A549 (cell line): ENCODE data around the gene CCNG2. TPM values are rescaled to one million over a fixed set of nuclear protein-coding genes. Genes with fewer than 3 reads are reported as not detected.

Source experiments
- ATAC-seq, 2 experiments: fragments of 200-7000 bp in 1 of 2; fragments of >200 bp in 1 of 2; cut with Nextera tagmentation in 1 of 2; cut with Tn5 transposase in 1 of 2; 3 replicates each; pipeline versions ENCODE4 v1.8.0 to v1.9.1; 2018 to 2020; ENCODE audit warnings: mild to moderate bottlenecking in 1 of 2, moderate library complexity in 1 of 2
- CTCF ChIA-PET: fragments of 300-600 bp; sonication (Branson Sonifier 250); formaldehyde crosslinking; extraction: SDS; loops from one replicate; lab custom pipeline; 2021; ENCODE audit warnings: antibody characterized with exemption, inconsistent platforms; lab: Yijun Ruan, JAX
- POLR2A ChIA-PET: fragments of 350-600 bp; formaldehyde crosslinking; extraction: SDS; loops from one replicate; lab custom pipeline; 2021; ENCODE audit warnings: antibody characterized with exemption, inconsistent platforms; lab: Yijun Ruan, JAX
- DNase-seq, 2 experiments: peaks; one replicate each; pipeline versions ENCODE4 v3.0.0 to v3.0.0-alpha.2; 2011 to 2016; ENCODE audit warnings: low read depth in 1 of 2, low spot score in 1 of 2
- FAIRE-seq: peaks from 2 replicates; lab custom pipeline; 2011; peaks lifted over from hg19 to GRCh38; lab: Jason Lieb, UNC
- H3K27ac ChIP-seq, 2 experiments: fragments of >200 bp; sonication (Bioruptor Twin); formaldehyde crosslinking; 3 replicates each; pipeline ENCODE4 v1.5.1; 2016 to 2017
- H3K4me1 ChIP-seq: fragments of >200 bp; sonication (Bioruptor Twin); formaldehyde crosslinking; 3 replicates; pipeline ENCODE4 v1.6.1; 2016
- H3K4me2 ChIP-seq: fragments of >200 bp; sonication (Bioruptor Twin); formaldehyde crosslinking; 3 replicates; pipeline ENCODE4 v1.6.1; 2016
- H3K4me3 ChIP-seq: fragments of >200 bp; sonication (Bioruptor Twin); formaldehyde crosslinking; 3 replicates; pipeline ENCODE4 v1.5.1; 2016
- H3K9me3 ChIP-seq: fragments of >200 bp; sonication (Bioruptor Twin); formaldehyde crosslinking; 3 replicates; pipeline ENCODE4 v1.6.1; 2016
- BHLHE40 ChIP-seq: IDR thresholded peaks from 2 replicates; pipeline ENCODE4 v1.6.1; 2012; ENCODE audit warnings: low read depth, low read length, inconsistent platforms
- CHD2 ChIP-seq: fragments of 150-350 bp; IDR thresholded peaks from 2 replicates; pipeline ENCODE4 v1.6.1; 2014; ENCODE audit warnings: low read length; ENCODE audit not compliant: partially characterized antibody
- CTCF ChIP-seq: fragments of >200 bp; sonication (Bioruptor Twin); formaldehyde crosslinking; IDR thresholded peaks from 3 replicates; pipeline ENCODE4 v1.5.1; 2016
- ELK1 ChIP-seq: fragments of 150-350 bp; IDR thresholded peaks from 2 replicates; pipeline ENCODE4 v1.6.1; 2014; ENCODE audit warnings: low read depth, mild to moderate bottlenecking, low read length
- ESRRA ChIP-seq: fragments of 150-350 bp; IDR thresholded peaks from 2 replicates; pipeline ENCODE4 v1.6.1; 2014; ENCODE audit warnings: mild to moderate bottlenecking, low read length, borderline replicate concordance
- GATA3 ChIP-seq: IDR thresholded peaks from 2 replicates; pipeline ENCODE4 v1.6.1; 2012; ENCODE audit warnings: borderline replicate concordance
- HDAC2 ChIP-seq: fragments of 200-600 bp; sonication (generic); IDR thresholded peaks from 2 replicates; pipeline ENCODE4 v1.6.1; 2016
- JUNB ChIP-seq: fragments of >200 bp; sonication (Bioruptor Twin); formaldehyde crosslinking; IDR thresholded peaks from 2 replicates; pipeline ENCODE4 v1.6.1; 2016
- RAD21 ChIP-seq, 2 experiments: fragments of >200 bp in 1 of 2; sonication (Bioruptor Twin) in 1 of 2; formaldehyde crosslinking in 1 of 2; IDR thresholded peaks in 1 of 2; conservative IDR thresholded peaks in 1 of 2; 2 replicates in 1 of 2; 3 replicates in 1 of 2; pipeline ENCODE4 v1.6.1; 2012 to 2018; ENCODE audit warnings: inconsistent platforms in 1 of 2
- REST ChIP-seq: fragments of 200-600 bp; sonication (generic); IDR thresholded peaks from 2 replicates; pipeline ENCODE4 v1.6.1; 2016; ENCODE audit warnings: antibody characterized with exemption, mild to moderate bottlenecking, moderate library complexity
- TFCP2L1 ChIP-seq: fragments of 250-450 bp; sonication (Bioruptor Pico); IDR thresholded peaks from 2 replicates; pipeline ENCODE4 v1.5.0; 2021; ENCODE audit warnings: mild to moderate bottlenecking
- TP53 ChIP-seq: fragments of 250-450 bp; sonication (Bioruptor Pico); IDR thresholded peaks from 2 replicates; pipeline ENCODE4 v1.5.0; 2021; ENCODE audit warnings: mild to moderate bottlenecking, moderate library complexity
- ZFP36 ChIP-seq: fragments of 450-650 bp; IDR thresholded peaks from 2 replicates; pipeline ENCODE4 v1.6.1; 2014; ENCODE audit warnings: borderline replicate concordance; ENCODE audit not compliant: partially characterized antibody
- WGBS: methylation state at CpG from one replicate; pipeline ENCODE4 v1.1.6; 2017; ENCODE audit errors: missing lambda C conversion rate; 5-methylcytosine and 5-hydroxymethylcytosine counted together
- polyA plus RNA-seq, 4 experiments: library from polyadenylated mRNA; depleted of rRNA in 3 of 4; stranded (reverse); fragments of >200 nt; fragmentation: RNase III in 1 of 4; extraction: RNeasy Plus Mini Kit Qiagen cat#74134 plus additional on column Dnase treatment in 1 of 4; gene quantifications; 2 replicates in 3 of 4; 3 replicates in 1 of 4; pipeline ENCODE4 v1.2.3, GENCODE V29; 2011 to 2017
- TF ChIP-seq, protein P1 (sequence below): IDR thresholded peaks from 2 replicates; pipeline ENCODE4 v1.6.1; 2012
- TF ChIP-seq, protein P2 (sequence below): fragments of 250-450 bp; sonication (Bioruptor Pico); IDR thresholded peaks from 2 replicates; pipeline ENCODE4 v1.5.0; 2021; ENCODE audit warnings: mild to moderate bottlenecking, moderate library complexity, borderline replicate concordance
- TF ChIP-seq, protein P3 (sequence below): IDR thresholded peaks from 2 replicates; pipeline ENCODE4 v1.6.1; 2012; ENCODE audit warnings: low read depth, borderline replicate concordance

CCNG2 gene
- polyA plus RNA-seq, 2 of the 4 experiments (the other 2 are of a cell fraction) = 3.9 to 9.8 TPM

DNA sequence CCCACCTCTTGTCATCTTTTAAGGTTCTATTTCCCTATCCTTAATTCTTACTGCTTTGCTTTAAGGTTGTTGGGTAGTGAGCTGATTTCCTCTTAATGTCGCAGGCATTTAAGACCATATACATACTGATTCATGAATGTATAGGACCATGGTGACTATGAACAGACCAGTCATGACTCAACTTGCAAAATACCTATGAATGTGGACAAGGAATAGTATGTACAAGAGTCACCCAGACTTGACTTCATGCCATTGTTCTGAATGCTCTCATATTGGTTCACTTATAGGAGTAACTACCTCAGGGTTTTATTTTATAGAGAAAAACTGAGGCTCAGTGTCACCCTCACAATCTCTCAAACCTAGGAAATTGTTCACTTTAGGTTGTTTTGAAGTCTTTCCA is 44.3 kb downstream of the CCNG2 start (continued):
- TF ChIP-seq REST = no peak
- no peak for TF ChIP-seq ZFP36

- no peak overlapping the region for H3K4me2 ChIP-seq
- no peak overlapping the region for H3K4me3 ChIP-seq
- TF ChIP-seq CHD2 = no peak
- TF ChIP-seq, protein P1, sequence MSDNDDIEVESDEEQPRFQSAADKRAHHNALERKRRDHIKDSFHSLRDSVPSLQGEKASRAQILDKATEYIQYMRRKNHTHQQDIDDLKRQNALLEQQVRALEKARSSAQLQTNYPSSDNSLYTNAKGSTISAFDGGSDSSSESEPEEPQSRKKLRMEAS = no peak
- TF ChIP-seq HDAC2 = no peak
- TF ChIP-seq, protein P2, sequence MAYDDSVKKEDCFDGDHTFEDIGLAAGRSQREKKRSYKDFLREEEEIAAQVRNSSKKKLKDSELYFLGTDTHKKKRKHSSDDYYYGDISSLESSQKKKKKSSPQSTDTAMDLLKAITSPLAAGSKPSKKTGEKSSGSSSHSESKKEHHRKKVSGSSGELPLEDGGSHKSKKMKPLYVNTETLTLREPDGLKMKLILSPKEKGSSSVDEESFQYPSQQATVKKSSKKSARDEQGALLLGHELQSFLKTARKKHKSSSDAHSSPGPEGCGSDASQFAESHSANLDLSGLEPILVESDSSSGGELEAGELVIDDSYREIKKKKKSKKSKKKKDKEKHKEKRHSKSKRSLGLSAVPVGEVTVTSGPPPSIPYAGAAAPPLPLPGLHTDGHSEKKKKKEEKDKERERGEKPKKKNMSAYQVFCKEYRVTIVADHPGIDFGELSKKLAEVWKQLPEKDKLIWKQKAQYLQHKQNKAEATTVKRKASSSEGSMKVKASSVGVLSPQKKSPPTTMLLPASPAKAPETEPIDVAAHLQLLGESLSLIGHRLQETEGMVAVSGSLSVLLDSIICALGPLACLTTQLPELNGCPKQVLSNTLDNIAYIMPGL (CRISPR knock-in tag) = no peak
- no peak overlapping the region for H3K27ac ChIP-seq
- FAIRE-seq (no peak), ATAC-seq (no peak), DNase-seq (no peak)
- POLR2A ChIA-PET = no interaction called here
- 24% methylated on average over 3 of the region's 3 CpGs for WGBS
- no peaks in the 10 kb centered on the region for H3K9me3 ChIP-seq
- H3K4me1 ChIP-seq = no peaks in the 10 kb centered on the region
- CTCF ChIA-PET = interaction anchor here (0.7 to 0.9 kb wide), 2 partner anchors 106 to 1196 kb away, joined by 3 to 7 read pairs; no protein-coding TSS in a partner anchor
These were observed 44.9 kb downstream of the CCNG2 start for GRCh38 chr4:77201857-77202256.

- no peak for FAIRE-seq
- TF ChIP-seq ESRRA (no peak), BHLHE40 (no peak), CTCF (no peak), ELK1 (no peak), JUNB (no peak), RAD21 (conservative IDR thresholded peaks at IDR 0.05 in 1 of 2, IDR thresholded peaks at IDR 0.05 in 1 of 2) (no peak), ZFP36 (no peak), GATA3 (no peak), TP53 (CRISPR knock-in tag) (no peak), TFCP2L1 (no peak)
- TF ChIP-seq, protein P1 = no peak
- TF ChIP-seq, protein P2 (CRISPR knock-in tag) = no peak
- TF ChIP-seq, protein P3, sequence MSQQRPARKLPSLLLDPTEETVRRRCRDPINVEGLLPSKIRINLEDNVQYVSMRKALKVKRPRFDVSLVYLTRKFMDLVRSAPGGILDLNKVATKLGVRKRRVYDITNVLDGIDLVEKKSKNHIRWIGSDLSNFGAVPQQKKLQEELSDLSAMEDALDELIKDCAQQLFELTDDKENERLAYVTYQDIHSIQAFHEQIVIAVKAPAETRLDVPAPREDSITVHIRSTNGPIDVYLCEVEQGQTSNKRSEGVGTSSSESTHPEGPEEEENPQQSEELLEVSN = no peak
- TF ChIP-seq, all 56 proteins: peak for 0
- no peak overlapping the region for H3K4me2 ChIP-seq
- ChIA-PET POLR2A (no interaction called here), CTCF (interaction anchor here (1.1 to 3.4 kb wide), 12 partner anchors 13 to 1023 kb away, joined by 3 to 39 read pairs (median 4); no protein-coding TSS in a partner anchor)
- H3K9me3 ChIP-seq = no peaks in the 10 kb centered on the region
- ATAC-seq (no peak), DNase-seq (no peak)
- H3K4me1 ChIP-seq = no peaks in the 10 kb centered on the region
- H3K4me3 ChIP-seq = no peak overlapping the region
- no peak overlapping the region for H3K27ac ChIP-seq
- WGBS = 28% methylated on average over 1 of the region's 1 CpG
These were observed 45.5 kb downstream of the CCNG2 start for GRCh38 chr4:77202491-77202890.
